Measurements from ENCODE around the gene SPATS2L. TPM values are rescaled to one million over a fixed set of nuclear protein-coding genes. Genes with fewer than 3 reads are reported as not detected.
A peak's percentile ranks its signal among the peaks of the same experiment; 100 is the strongest.

Gene SPATS2L
- total and polyA plus RNA-seq, 2 of the 13 experiments (the other 11 are each of a cell fraction or from before 2014, with no cell fraction given): 154 to 212 TPM

- TF ChIP-seq, protein P1, sequence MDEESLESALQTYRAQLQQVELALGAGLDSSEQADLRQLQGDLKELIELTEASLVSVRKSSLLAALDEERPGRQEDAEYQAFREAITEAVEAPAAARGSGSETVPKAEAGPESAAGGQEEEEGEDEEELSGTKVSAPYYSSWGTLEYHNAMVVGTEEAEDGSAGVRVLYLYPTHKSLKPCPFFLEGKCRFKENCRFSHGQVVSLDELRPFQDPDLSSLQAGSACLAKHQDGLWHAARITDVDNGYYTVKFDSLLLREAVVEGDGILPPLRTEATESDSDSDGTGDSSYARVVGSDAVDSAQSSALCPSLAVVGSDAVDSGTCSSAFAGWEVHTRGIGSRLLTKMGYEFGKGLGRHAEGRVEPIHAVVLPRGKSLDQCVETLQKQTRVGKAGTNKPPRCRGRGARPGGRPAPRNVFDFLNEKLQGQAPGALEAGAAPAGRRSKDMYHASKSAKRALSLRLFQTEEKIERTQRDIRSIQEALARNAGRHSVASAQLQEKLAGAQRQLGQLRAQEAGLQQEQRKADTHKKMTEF (CRISPR knock-in tag; IDR thresholded peaks at IDR 0.05): peak; percentile 91
- TF ChIP-seq ZNF557 (CRISPR knock-in tag; IDR thresholded peaks at IDR 0.05) (no peak), TOE1 (CRISPR knock-in tag; IDR thresholded peaks at IDR 0.05) (no peak; the same call in 1 of the 2 replicates), KAT7 (CRISPR knock-in tag; IDR thresholded peaks at IDR 0.05; ENCODE audit: borderline replicate concordance) (0 out of 2 replicates have a peak, but pooled peaks have one; percentile 37), ZUFSP (CRISPR knock-in tag; IDR thresholded peaks at IDR 0.05; ENCODE audit: borderline replicate concordance) (no peak), ZNF569 (CRISPR knock-in tag; IDR thresholded peaks at IDR 0.05; ENCODE audit: borderline replicate concordance) (no peak), ZNF556 (CRISPR knock-in tag; IDR thresholded peaks at IDR 0.05; ENCODE audit: borderline replicate concordance) (peak; percentile 78), REXO4 (CRISPR knock-in tag; IDR thresholded peaks at IDR 0.05; ENCODE audit: borderline replicate concordance) (no peak), ARNT2 (CRISPR knock-in tag; IDR thresholded peaks at IDR 0.05; ENCODE audit: low read depth) (peak; percentile 68), ZNF335 (CRISPR knock-in tag; IDR thresholded peaks at IDR 0.05) (no peak), POLR2AphosphoS2 (IDR thresholded peaks at IDR 0.05; ENCODE audit: low read depth, low read length) (no peak), CHD4 (IDR thresholded peaks at IDR 0.05; ENCODE audit: borderline replicate concordance, low read length) (peak; percentile 44; the same call in 1 of the 2 replicates), SETDB1 (CRISPR knock-in tag; IDR thresholded peaks at IDR 0.05; ENCODE audit: borderline replicate concordance) (no peak), CENPX (CRISPR knock-in tag; IDR thresholded peaks at IDR 0.05) (no peak), SIN3B (IDR thresholded peaks at IDR 0.05; ENCODE audit: low read length) (no peak), POGZ (CRISPR knock-in tag; IDR thresholded peaks at IDR 0.05) (peak; percentile 90), TCF7L2 (IDR thresholded peaks at IDR 0.05; ENCODE audit: low read depth, low read length) (no peak; the same call in none of the 2 replicates)
- TF ChIP-seq, protein P2, sequence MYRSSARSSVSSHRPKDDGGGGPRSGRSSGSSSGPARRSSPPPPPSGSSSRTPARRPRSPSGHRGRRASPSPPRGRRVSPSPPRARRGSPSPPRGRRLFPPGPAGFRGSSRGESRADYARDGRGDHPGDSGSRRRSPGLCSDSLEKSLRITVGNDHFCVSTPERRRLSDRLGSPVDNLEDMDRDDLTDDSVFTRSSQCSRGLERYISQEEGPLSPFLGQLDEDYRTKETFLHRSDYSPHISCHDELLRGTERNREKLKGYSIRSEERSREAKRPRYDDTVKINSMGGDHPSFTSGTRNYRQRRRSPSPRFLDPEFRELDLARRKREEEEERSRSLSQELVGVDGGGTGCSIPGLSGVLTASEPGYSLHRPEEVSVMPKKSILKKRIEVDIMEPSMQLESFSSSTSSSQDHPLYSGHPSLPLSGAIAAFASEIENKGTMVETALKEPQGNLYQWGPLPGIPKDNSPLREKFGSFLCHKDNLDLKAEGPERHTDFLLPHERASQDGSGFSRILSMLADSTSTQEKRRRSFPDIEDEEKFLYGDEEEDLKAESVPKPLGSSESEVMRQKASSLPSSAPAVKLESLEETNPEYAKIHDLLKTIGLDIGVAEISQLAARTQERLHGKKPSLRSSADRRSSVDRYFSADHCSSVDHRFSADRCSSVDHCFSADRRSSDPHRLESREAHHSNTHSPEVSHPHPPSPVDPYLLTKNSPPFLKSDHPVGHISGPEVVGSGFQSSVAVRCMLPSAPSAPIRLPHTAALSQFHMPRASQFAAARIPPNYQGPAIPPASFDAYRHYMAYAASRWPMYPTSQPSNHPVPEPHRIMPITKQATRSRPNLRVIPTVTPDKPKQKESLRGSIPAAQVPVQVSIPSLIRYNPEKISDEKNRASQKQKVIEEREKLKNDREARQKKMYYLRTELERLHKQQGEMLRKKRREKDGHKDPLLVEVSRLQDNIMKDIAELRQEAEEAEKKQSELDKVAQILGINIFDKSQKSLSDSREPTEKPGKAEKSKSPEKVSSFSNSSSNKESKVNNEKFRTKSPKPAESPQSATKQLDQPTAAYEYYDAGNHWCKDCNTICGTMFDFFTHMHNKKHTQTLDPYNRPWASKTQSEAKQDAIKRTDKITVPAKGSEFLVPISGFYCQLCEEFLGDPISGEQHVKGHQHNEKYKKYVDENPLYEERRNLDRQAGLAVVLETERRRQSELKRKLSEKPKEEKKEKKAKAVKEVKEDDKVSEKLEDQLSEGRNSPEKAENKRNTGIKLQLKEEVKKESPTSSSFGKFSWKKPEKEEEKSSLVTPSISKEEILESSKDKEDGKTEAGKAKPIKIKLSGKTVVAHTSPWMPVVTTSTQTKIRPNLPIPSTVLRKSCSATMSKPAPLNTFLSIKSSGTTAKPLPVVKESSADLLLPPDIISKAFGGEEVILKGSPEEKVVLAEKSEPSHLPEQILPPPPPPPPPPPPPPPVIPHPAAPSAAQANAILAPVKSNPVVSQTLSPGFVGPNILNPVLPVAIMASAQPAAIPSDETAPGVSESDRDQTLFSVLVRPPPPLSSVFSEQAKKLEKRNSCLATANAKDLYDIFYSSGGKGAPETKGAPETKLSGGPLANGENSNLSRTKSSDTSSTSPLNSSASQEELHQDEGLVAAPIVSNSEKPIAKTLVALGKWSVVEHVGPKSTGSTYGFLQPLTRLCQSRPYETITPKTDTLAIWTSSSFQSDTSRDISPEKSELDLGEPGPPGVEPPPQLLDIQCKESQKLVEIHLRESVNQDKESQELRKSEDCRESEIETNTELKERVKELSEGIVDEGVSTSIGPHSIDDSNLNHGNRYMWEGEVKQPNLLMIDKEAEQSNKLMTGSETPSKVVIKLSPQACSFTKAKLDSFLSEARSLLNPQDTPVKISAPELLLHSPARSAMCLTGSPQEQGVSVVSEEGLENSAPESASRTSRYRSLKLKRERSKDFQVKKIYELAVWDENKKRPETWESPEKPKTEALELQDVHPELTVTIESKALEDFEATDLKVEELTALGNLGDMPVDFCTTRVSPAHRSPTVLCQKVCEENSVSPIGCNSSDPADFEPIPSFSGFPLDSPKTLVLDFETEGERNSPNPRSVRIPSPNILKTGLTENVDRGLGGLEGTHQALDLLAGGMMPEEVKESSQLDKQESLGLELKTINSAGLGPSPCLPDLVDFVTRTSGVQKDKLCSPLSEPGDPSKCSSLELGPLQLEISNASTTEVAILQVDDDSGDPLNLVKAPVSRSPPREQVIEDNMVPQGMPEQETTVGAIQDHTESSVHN (CRISPR knock-in tag; IDR thresholded peaks at IDR 0.05): 0 out of 2 replicates have a peak, but pooled peaks have one; percentile 55
- TF ChIP-seq, protein P3, sequence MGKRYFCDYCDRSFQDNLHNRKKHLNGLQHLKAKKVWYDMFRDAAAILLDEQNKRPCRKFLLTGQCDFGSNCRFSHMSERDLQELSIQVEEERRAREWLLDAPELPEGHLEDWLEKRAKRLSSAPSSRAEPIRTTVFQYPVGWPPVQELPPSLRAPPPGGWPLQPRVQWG (CRISPR knock-in tag; IDR thresholded peaks at IDR 0.05; ENCODE audit: borderline replicate concordance, low read depth): no peak
Measured at GRCh38 chr2:200318940-200319435, 12.5 kb downstream of the SPATS2L start (continued).
